PC-9 (cell line): ENCODE results near the gene MBNL2. TPM values are rescaled to one million over a fixed set of nuclear protein-coding genes. Genes with fewer than 3 reads are reported as not detected.

Experiments used
- BruUV-seq: library from RNA; stranded (reverse); fragments of 400-500 nt; replicated peaks from 2 replicates; lab custom pipeline; 2021; lab: Mats Ljungman, UMichigan
- CTCF ChIA-PET: fragments of 300-600 bp; sonication (Branson Sonifier 250); formaldehyde crosslinking; loops from one replicate; lab custom pipeline; 2022; ENCODE audit warnings: antibody characterized with exemption; lab: Charles Lee
- POLR2A ChIA-PET: fragments of 300-600 bp; sonication (Branson Sonifier 250); formaldehyde crosslinking; loops from one replicate; lab custom pipeline; 2022; ENCODE audit warnings: antibody characterized with exemption; ENCODE audit not compliant: unreplicated experiment; lab: Charles Lee
- DNase-seq, 2 experiments: peaks; one replicate each; pipeline versions ENCODE4 v3.0.0 to v3.0.0-alpha.2; 2015 to 2022; ENCODE audit warnings: mixed read lengths in 1 of 2
- H2AFZ ChIP-seq: fragments of 200-600 bp; sonication (generic); 2 replicates; pipeline ENCODE4 v1.8.1; 2017; ENCODE audit warnings: antibody characterized with exemption
- H3F3A ChIP-seq: fragments of 200-600 bp; sonication (generic); 2 replicates; pipeline ENCODE4 v1.8.1; 2017; ENCODE audit warnings: antibody characterized with exemption, mild to moderate bottlenecking, low read depth; ENCODE audit not compliant: insufficient read depth
- H3K27ac ChIP-seq: fragments of 200-600 bp; sonication (generic); 2 replicates; pipeline ENCODE4 v1.6.1; 2016; ENCODE audit warnings: mixed run types
- H3K27me3 ChIP-seq: fragments of 200-600 bp; sonication (generic); 2 replicates; pipeline ENCODE4 v1.6.1; 2016; ENCODE audit warnings: low read depth, mixed run types; ENCODE audit not compliant: insufficient read depth
- H3K36me3 ChIP-seq: fragments of 200-600 bp; sonication (generic); 2 replicates; pipeline ENCODE4 v1.6.1; 2016; ENCODE audit warnings: low read depth, mixed run types
- H3K4me1 ChIP-seq: fragments of 200-600 bp; sonication (generic); replicated peaks from 2 replicates; pipeline ENCODE4 v1.6.1; 2016; ENCODE audit warnings: mixed run types; ENCODE audit not compliant: insufficient read depth
- H3K4me2 ChIP-seq: fragments of 200-600 bp; sonication (generic); 2 replicates; pipeline ENCODE4 v1.6.1; 2017; ENCODE audit warnings: mixed run types
- H3K4me3 ChIP-seq: fragments of 200-600 bp; sonication (generic); 2 replicates; pipeline ENCODE4 v1.6.1; 2016; ENCODE audit warnings: mixed run types
- H3K79me2 ChIP-seq: fragments of 200-600 bp; sonication (generic); 2 replicates; pipeline ENCODE4 v1.6.1; 2017; ENCODE audit warnings: low read depth, mixed run types
- H3K9me2 ChIP-seq: fragments of 200-600 bp; sonication (generic); 2 replicates; pipeline ENCODE4 v1.8.1; 2017; ENCODE audit warnings: mild to moderate bottlenecking; ENCODE audit not compliant: insufficient read depth
- H3K9me3 ChIP-seq: fragments of 200-600 bp; sonication (generic); 2 replicates; pipeline ENCODE4 v1.8.1; 2016; ENCODE audit warnings: low read depth; ENCODE audit not compliant: insufficient read depth
- H4K20me1 ChIP-seq: fragments of 200-600 bp; sonication (generic); 2 replicates; pipeline ENCODE4 v1.8.1; 2017; ENCODE audit not compliant: insufficient read depth
- CTCF ChIP-seq: fragments of 200-600 bp; sonication (generic); conservative IDR thresholded peaks from 2 replicates; pipeline ENCODE4 v1.6.1; 2017; ENCODE audit warnings: mixed run types, antibody characterized with exemption, mild to moderate bottlenecking, moderate library complexity
- EZH2 ChIP-seq: fragments of 200-600 bp; sonication (generic); IDR thresholded peaks from 2 replicates; pipeline ENCODE4 v1.8.0; 2017; ENCODE audit warnings: antibody characterized with exemption, low read depth
- intact Hi-C: fragments of 100-400 bp; cut with micrococcal nuclease; formaldehyde crosslinking; loops from one replicate; pipeline ENCODE4 v1.10.0; 2022; ENCODE audit not compliant: unreplicated experiment
- total RNA-seq: library from RNA; stranded (reverse); gene quantifications from 2 replicates; pipeline ENCODE4 v1.2.3, GENCODE V29; 2021

MBNL2 gene
- total RNA-seq, 1 experiment from 2014 or later, result 91.3 TPM

GRCh38 chr13:97241761-97242160 is 19.6 kb downstream of the MBNL2 start:
- 0 out of 2 replicates have a peak, but pooled peaks cover 13% of the 10 kb centered on the region for H3K4me1 ChIP-seq
- H3K4me3 ChIP-seq, result no peak overlapping the region
- POLR2A ChIA-PET, result no interaction called here
- H3K27ac ChIP-seq, result no peak overlapping the region
- DNase-seq, result no peak
- H3K27me3 ChIP-seq, result no peaks in the 10 kb centered on the region
- H4K20me1 ChIP-seq, result peaks cover 90% of the 10 kb centered on the region
- no peaks in the 10 kb centered on the region for H3K9me3 ChIP-seq
- H3K79me2 ChIP-seq, result peaks cover 100% of the 10 kb centered on the region
- no TSS peak for BruUV-seq
- CTCF ChIA-PET, result no interaction called here
- no peak for TF ChIP-seq CTCF
- TF ChIP-seq EZH2, result no peak
- H2AFZ ChIP-seq, result no peak overlapping the region
- H3K9me2 ChIP-seq, result no peaks in the 10 kb centered on the region
- H3K4me2 ChIP-seq, result no peak overlapping the region
- intact Hi-C loops, result no loop called here
- peaks cover 13% of the 10 kb centered on the region for H3F3A ChIP-seq
- H3K36me3 ChIP-seq, result peaks cover 56% of the 10 kb centered on the region; the same call in 1 of the 2 replicates

- H3K27me3 ChIP-seq, result no peaks in the 10 kb centered on the region
- no peak overlapping the region for H3K27ac ChIP-seq
- ChIA-PET CTCF (no interaction called here), POLR2A (no interaction called here)
- H3K9me2 ChIP-seq, result no peaks in the 10 kb centered on the region
- H3K4me1 ChIP-seq, result 0 out of 2 replicates have a peak, but pooled peaks cover 13% of the 10 kb centered on the region
- H3K4me3 ChIP-seq, result no peak overlapping the region
- H3K9me3 ChIP-seq, result no peaks in the 10 kb centered on the region
- H4K20me1 ChIP-seq, result peaks cover 90% of the 10 kb centered on the region
- H3K79me2 ChIP-seq, result peaks cover 100% of the 10 kb centered on the region
- no peak overlapping the region for H2AFZ ChIP-seq
- no peak for DNase-seq
- H3K36me3 ChIP-seq, result peaks cover 57% of the 10 kb centered on the region
- no peak for TF ChIP-seq EZH2
- no peak for TF ChIP-seq CTCF
- H3F3A ChIP-seq, result peaks cover 13% of the 10 kb centered on the region
- no peak overlapping the region for H3K4me2 ChIP-seq
- BruUV-seq, result no TSS peak
- intact Hi-C loops, result no loop called here
Measured at GRCh38 chr13:97242755-97243497, 20.8 kb downstream of the MBNL2 start.

- H3K9me2 ChIP-seq, result no peaks in the 10 kb centered on the region
- peaks cover 85% of the 10 kb centered on the region for H4K20me1 ChIP-seq
- H3K27me3 ChIP-seq, result no peaks in the 10 kb centered on the region
- ChIA-PET POLR2A (interaction anchor here (0.6 kb wide), 1 partner anchor 32 kb away, joined by 5 read pairs; no protein-coding TSS in a partner anchor), CTCF (no interaction called here)
- peaks cover 100% of the 10 kb centered on the region for H3K79me2 ChIP-seq
- no TSS peak for BruUV-seq
- TF ChIP-seq CTCF (no peak), EZH2 (no peak)
- peaks cover 17% of the 10 kb centered on the region for H3F3A ChIP-seq
- H3K9me3 ChIP-seq, result no peaks in the 10 kb centered on the region
- H2AFZ ChIP-seq, result no peak overlapping the region
- no peak overlapping the region for H3K4me3 ChIP-seq
- intact Hi-C loops, result no loop called here
- DNase-seq, result no peak
- peak overlapping the region; percentile 30; the same call in 1 of the 2 replicates for H3K27ac ChIP-seq
- no peak overlapping the region for H3K4me2 ChIP-seq
- H3K4me1 ChIP-seq, result peaks cover 15% of the 10 kb centered on the region; the same call in 1 of the 2 replicates
- peaks cover 60% of the 10 kb centered on the region for H3K36me3 ChIP-seq
Measured at GRCh38 chr13:97243915-97244781, 22.0 kb downstream of the MBNL2 start.
